ENCODE measurements around the gene PDSS1.

DNA sequence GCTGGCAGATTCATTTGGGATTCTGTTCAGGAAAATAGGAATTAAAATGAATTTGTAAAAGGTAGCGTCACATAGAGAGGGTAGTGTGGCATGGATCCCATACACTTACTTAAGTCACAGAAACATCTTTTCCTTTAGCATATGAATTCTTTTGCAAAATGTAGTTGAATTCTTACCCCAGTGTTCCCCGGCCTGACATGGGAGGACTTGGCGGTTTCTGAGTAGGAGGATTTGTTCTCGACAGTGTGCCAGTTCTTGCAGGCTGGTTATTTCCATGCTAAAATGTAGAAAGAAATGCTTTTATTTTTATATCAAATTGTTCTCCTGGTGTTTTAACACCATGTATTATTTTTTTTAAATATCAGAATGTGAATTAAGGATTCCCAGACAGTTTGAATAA lies 72.6 kb downstream of the PDSS1 start:
- TF ChIP-seq, protein P1, sequence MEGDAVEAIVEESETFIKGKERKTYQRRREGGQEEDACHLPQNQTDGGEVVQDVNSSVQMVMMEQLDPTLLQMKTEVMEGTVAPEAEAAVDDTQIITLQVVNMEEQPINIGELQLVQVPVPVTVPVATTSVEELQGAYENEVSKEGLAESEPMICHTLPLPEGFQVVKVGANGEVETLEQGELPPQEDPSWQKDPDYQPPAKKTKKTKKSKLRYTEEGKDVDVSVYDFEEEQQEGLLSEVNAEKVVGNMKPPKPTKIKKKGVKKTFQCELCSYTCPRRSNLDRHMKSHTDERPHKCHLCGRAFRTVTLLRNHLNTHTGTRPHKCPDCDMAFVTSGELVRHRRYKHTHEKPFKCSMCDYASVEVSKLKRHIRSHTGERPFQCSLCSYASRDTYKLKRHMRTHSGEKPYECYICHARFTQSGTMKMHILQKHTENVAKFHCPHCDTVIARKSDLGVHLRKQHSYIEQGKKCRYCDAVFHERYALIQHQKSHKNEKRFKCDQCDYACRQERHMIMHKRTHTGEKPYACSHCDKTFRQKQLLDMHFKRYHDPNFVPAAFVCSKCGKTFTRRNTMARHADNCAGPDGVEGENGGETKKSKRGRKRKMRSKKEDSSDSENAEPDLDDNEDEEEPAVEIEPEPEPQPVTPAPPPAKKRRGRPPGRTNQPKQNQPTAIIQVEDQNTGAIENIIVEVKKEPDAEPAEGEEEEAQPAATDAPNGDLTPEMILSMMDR (conservative IDR thresholded peaks at IDR 0.05; ENCODE audit: low read length): no peak
- no peak for TF ChIP-seq EZH2phosphoT487 (IDR thresholded peaks at IDR 0.05; ENCODE audit: borderline replicate concordance)
